Peyer's patch (tissue), 4 donors: ENCODE results near the gene CRIP3. TPM values are rescaled to one million over a fixed set of nuclear protein-coding genes. Genes with fewer than 3 reads are reported as not detected.
"Not testable (repeated sequence)": the region's sequence is repeated elsewhere in the genome, so short reads cannot be mapped to it uniquely, and the experiment has no call there.

Experiments
- DNase-seq, 3 donors: peaks; one replicate each; pipeline ENCODE4 v3.0.0-alpha.2; 2017 to 2019
- H3K27ac ChIP-seq, 4 donors: fragments of 200-600 bp; sonication (generic); one replicate each; pipeline ENCODE4 v1.5.1; 2016 to 2019
- H3K27me3 ChIP-seq, 2 donors: fragments of 200-600 bp; sonication (generic); one replicate each; pipeline ENCODE4 v1.5.1; 2019
- H3K36me3 ChIP-seq, 3 donors: fragments of 200-600 bp; sonication (generic); one replicate each; pipeline ENCODE4 v1.5.1; 2016 to 2019
- H3K4me1 ChIP-seq, 4 donors: fragments of 200-600 bp; sonication (generic); one replicate each; pipeline ENCODE4 v1.5.1; 2016 to 2019
- H3K4me3 ChIP-seq, 4 donors: fragments of 200-600 bp; sonication (generic); 1 replicate in 3 of 4; 2 replicates in 1 of 4; pipeline ENCODE4 v1.5.1; 2016 to 2019; ENCODE audit warnings: mild to moderate bottlenecking in 1 of 4
- H3K9me3 ChIP-seq, 4 donors: fragments of 200-600 bp; sonication (generic); one replicate each; pipeline ENCODE4 v1.5.1; 2016 to 2019; ENCODE audit warnings: mild to moderate bottlenecking in 1 of 4
- CTCF ChIP-seq, 6 experiments: fragments of 450-650 bp in 4 of 6; fragments of 200-600 bp in 2 of 6; sonication (generic) in 1 of 6; IDR thresholded peaks; one replicate each; pipeline ENCODE4 v1.5.1; 2017 to 2019; ENCODE audit warnings: antibody characterized with exemption in 6 of 6, mild to moderate bottlenecking in 3 of 6, moderate library complexity in 1 of 6
- POLR2A ChIP-seq, 2 donors: fragments of 450-650 bp; IDR thresholded peaks; one replicate each; pipeline ENCODE4 v1.5.1; 2017; ENCODE audit warnings: antibody characterized with exemption in 2 of 2, mild to moderate bottlenecking in 2 of 2, moderate library complexity in 2 of 2
- total RNA-seq, 4 donors: library from RNA; depleted of rRNA; stranded (reverse); fragments of >200 nt; gene quantifications; one replicate each; pipeline ENCODE4 v1.1.0, GENCODE V29; 2016

The CRIP3 gene
- 1 to 10 TPM in 1 of 4 donors, not detected in 3; 6.8 TPM for total RNA-seq

- Histone ChIP-seq H3K36me3 (no peaks in the 10 kb centered on the region), H3K27me3 (no peaks in the 10 kb centered on the region), H3K27ac (peak within 1 kb of the TSS in 1 of 4 donors; percentile 49), H3K4me1 (peaks cover 0 to 13% (median 10%) of the 10 kb centered on the region in 4 donors), H3K9me3 (no peaks in the 10 kb centered on the region), H3K4me3 (peak within 1 kb of the TSS; percentile 36 to 49 (median 40))
- no peak for TF ChIP-seq POLR2A (IDR thresholded peaks at IDR 0.05)
- TF ChIP-seq CTCF (IDR thresholded peaks at IDR 0.05) = peak in 3 of 6 experiments; percentile 12 to 47 (median 32)
- peak in 2 of 3 donors; percentile 63 to 65 for DNase-seq
Measured at GRCh38 chr6:43308101-43308989, at the start of gene CRIP3. TSS of gene CRIP3 (minus strand) at chr6:43308826. CDS start at chr6:43308792, 34 bp downstream.

- Histone ChIP-seq H3K4me1 (no peaks in the 10 kb centered on the region), H3K27ac (no peak overlapping the region), H3K9me3 (no peaks in the 10 kb centered on the region), H3K4me3 (no peak overlapping the region), H3K36me3 (peaks cover 0 to 66% (median 0%) of the 10 kb centered on the region in 3 donors), H3K27me3 (no peaks in the 10 kb centered on the region)
- peak in 1 of 3 donors; percentile 55 for DNase-seq
- TF ChIP-seq CTCF (IDR thresholded peaks at IDR 0.05) = peak in 4 of 6 experiments; percentile 33 to 83 (median 70)
- TF ChIP-seq POLR2A (IDR thresholded peaks at IDR 0.05) = no peak
Measured at GRCh38 chr6:43355862-43356590, 47.4 kb upstream of the CRIP3 start.

- not testable (repeated sequence) for H3K4me1 ChIP-seq, DNase-seq
- H3K36me3 ChIP-seq = peaks cover 0 to 69% (median 0%) of the 10 kb centered on the region in 3 donors
Measured at GRCh38 chr6:43351951-43352350, 43.3 kb upstream of the CRIP3 start.

GRCh38 chr6:43347444-43347843, 38.8 kb upstream of the CRIP3 start:
- Histone ChIP-seq H3K4me1 (no peaks in the 10 kb centered on the region), H3K27me3 (no peaks in the 10 kb centered on the region), H3K4me3 (no peak overlapping the region), H3K27ac (no peak overlapping the region), H3K36me3 (peaks cover 0 to 79% (median 0%) of the 10 kb centered on the region in 3 donors), H3K9me3 (no peaks in the 10 kb centered on the region)
- no peak for DNase-seq
- no peak for TF ChIP-seq POLR2A (IDR thresholded peaks at IDR 0.05)

More at GRCh38 chr6:43351951-43352350, 43.3 kb upstream of the CRIP3 start:
- not testable (repeated sequence) for H3K27me3 ChIP-seq, H3K27ac ChIP-seq, H3K4me3 ChIP-seq, H3K9me3 ChIP-seq

GRCh38 chr6:43347021-43347420, 38.4 kb upstream of the CRIP3 start:
- Histone ChIP-seq H3K4me1 (no peaks in the 10 kb centered on the region), H3K36me3 (peaks cover 0 to 79% (median 0%) of the 10 kb centered on the region in 3 donors), H3K27me3 (no peaks in the 10 kb centered on the region), H3K27ac (no peak overlapping the region), H3K9me3 (no peaks in the 10 kb centered on the region), H3K4me3 (no peak overlapping the region)
- no peak for DNase-seq
- TF ChIP-seq POLR2A (IDR thresholded peaks at IDR 0.05) (no peak), CTCF (IDR thresholded peaks at IDR 0.05) (no peak)

- H3K27ac ChIP-seq, H3K4me1 ChIP-seq, DNase-seq, H3K27me3 ChIP-seq, H3K9me3 ChIP-seq, H3K4me3 ChIP-seq: not testable (repeated sequence)
- peaks cover 0 to 79% (median 0%) of the 10 kb centered on the region in 3 donors for H3K36me3 ChIP-seq
Measured at GRCh38 chr6:43346243-43346642, 37.6 kb upstream of the CRIP3 start.

GRCh38 chr6:43339168-43339567, 30.5 kb upstream of the CRIP3 start:
- H3K27me3 ChIP-seq = no peaks in the 10 kb centered on the region
- no peaks in the 10 kb centered on the region for H3K4me1 ChIP-seq
- TF ChIP-seq POLR2A (IDR thresholded peaks at IDR 0.05) (no peak), CTCF (IDR thresholded peaks at IDR 0.05) (no peak)
- H3K4me3 ChIP-seq = no peak overlapping the region
- H3K9me3 ChIP-seq = no peaks in the 10 kb centered on the region
- peaks cover 0 to 66% (median 0%) of the 10 kb centered on the region in 3 donors for H3K36me3 ChIP-seq
- no peak for DNase-seq
- no peak overlapping the region for H3K27ac ChIP-seq
